Measurements from ENCODE around the gene FBXW4.

GRCh38 chr10:101567165-101568006, 127.6 kb downstream of the FBXW4 start:
- TF ChIP-seq CTCF (optimal IDR thresholded peaks at IDR 0.05 in 1 of 3, IDR thresholded peaks at IDR 0.05 in 1 of 3, conservative IDR thresholded peaks at IDR 0.05 in 1 of 3; ENCODE audit: extremely low read depth in 1 of 3, insufficient read depth in 2 of 3, low read length in 3 of 3) = no peak
- no peak for TF ChIP-seq EZH2 (IDR thresholded peaks at IDR 0.05; ENCODE audit: low read length)
